GM12864 (cell line): ENCODE results near the gene SERPINF2.
"Not testable (repeated sequence)": the region's sequence is repeated elsewhere in the genome, so short reads cannot be mapped to it uniquely, and the experiment has no call there.

Source experiments
- DNase-seq: peaks from one replicate; pipeline ENCODE4 v3.0.0-alpha.2; 2011; ENCODE audit warnings: low read depth
- H3K4me3 ChIP-seq: 2 replicates; pipeline ENCODE4 v1.5.1; 2011; ENCODE audit warnings: mild to moderate bottlenecking, low read depth, low read length, control low read depth
- TF ChIP-seq, protein P1 (sequence below): IDR thresholded peaks from 2 replicates; pipeline ENCODE4 v1.5.1; 2011; ENCODE audit warnings: low read depth, mild to moderate bottlenecking, moderate library complexity, low read length, control low read depth, inconsistent platforms; ENCODE audit errors: missing control alignments

Gene SERPINF2

DNA sequence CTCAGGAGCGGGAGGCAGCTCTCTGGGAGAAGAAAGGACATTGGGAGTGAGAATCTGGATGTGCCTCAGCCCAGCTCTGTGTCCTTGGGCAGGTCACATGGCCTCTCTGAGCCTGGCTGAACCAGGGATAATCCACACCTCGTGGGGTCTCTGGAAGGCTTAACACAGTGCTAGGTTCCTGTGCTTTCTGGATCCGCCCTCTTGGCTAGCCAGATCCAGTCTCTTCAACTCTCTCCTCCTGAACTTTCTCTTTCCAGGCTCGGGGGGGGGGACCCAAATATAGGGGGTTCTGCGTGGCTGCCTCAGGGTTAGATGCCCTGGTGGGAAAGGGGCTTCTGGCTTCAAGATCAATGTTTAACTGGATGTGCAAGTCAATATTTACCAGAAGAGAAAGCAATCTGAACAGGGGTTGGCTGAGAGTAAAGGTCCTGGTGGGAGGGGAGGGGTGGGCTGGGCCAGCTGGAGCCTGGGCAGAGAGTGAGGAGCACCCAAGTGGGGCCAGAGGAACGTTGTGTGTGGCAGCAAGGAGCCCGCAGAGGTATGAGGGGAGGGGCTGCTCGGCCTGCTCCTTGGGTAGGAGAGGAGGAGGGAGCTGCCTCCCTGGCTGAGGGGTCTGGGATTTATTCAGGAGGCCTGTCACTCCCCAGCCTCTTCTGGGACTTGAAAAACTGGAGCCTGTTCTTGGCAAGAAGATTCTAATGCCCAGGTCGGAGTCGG, at the start of gene SERPINF2:
SERPINF2 (plus strand) TSS at position 501 of the 717 bp plus-strand sequence. CDS start 2,125 bp downstream, outside the sequence.
- TF ChIP-seq, protein P1, sequence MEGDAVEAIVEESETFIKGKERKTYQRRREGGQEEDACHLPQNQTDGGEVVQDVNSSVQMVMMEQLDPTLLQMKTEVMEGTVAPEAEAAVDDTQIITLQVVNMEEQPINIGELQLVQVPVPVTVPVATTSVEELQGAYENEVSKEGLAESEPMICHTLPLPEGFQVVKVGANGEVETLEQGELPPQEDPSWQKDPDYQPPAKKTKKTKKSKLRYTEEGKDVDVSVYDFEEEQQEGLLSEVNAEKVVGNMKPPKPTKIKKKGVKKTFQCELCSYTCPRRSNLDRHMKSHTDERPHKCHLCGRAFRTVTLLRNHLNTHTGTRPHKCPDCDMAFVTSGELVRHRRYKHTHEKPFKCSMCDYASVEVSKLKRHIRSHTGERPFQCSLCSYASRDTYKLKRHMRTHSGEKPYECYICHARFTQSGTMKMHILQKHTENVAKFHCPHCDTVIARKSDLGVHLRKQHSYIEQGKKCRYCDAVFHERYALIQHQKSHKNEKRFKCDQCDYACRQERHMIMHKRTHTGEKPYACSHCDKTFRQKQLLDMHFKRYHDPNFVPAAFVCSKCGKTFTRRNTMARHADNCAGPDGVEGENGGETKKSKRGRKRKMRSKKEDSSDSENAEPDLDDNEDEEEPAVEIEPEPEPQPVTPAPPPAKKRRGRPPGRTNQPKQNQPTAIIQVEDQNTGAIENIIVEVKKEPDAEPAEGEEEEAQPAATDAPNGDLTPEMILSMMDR, result no peak
- no peak for DNase-seq

DNA sequence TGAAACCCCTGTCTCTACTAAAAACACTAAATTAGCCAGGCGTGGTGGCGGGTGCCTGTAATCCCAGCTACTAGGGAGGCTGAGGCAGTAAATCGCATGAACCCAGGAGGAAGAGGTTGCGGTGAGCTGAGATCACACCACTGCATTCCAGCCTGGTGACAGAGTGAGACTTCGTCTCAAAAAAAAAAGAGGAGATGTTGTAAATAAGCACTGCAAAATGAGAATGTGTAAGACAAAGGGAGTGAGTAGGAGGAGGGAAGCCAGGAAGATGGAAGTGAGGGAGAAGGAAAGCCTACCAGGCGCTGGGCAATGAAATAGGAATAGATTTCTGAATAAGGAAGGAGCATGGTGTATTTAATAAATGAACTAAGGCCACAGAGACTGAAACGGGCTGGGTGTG, 49.3 kb upstream of the SERPINF2 start:
- TF ChIP-seq, protein P1, result no peak
- no peak overlapping the region for H3K4me3 ChIP-seq
- no peak for DNase-seq

More for the DNA sequence above, at the start of gene SERPINF2:
- H3K4me3 ChIP-seq, result no peak within 1 kb of the TSS

DNA sequence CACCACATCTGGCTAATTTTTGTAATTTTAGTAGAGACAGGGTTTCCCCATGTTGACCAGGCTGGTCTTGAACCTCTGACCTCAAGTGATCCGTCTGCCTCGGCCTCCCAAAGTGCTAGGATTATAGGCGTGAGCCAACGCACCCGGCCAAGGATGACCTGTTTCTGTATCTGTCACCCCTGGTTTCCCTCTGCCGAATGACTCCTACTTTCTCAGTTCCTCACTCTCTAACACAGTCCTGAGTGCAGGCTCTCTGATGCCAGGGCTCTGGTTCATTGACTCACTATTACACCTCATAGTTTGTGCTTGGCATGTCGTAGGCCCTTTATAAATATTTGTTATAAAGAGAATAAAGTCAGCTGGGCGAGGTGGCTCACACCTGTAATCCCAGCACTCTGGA, 47.3 kb upstream of the SERPINF2 start:
- no peak for DNase-seq
- TF ChIP-seq, protein P1, result no peak
- no peak overlapping the region for H3K4me3 ChIP-seq

DNA sequence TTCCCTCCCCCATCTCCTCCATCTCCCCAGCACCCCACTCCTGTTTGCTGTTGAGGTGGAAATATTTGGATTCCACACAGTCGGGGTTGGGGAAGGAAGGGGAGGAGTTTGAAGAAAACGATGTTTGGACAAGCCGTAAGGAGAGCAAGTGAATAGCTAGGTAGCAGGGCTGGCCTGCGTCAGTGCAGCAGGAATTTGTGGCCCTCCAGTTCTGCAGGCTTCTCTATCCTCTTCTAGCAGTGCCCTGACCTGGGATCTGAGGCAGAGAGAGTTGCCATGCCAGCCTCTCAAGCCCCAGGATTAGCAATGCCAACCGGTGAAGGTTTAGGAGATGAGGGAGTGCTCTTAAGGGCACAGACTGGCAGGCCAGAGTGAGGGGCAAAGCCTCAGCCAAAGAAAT, 45.0 kb upstream of the SERPINF2 start:
- TF ChIP-seq, protein P1, result no peak
- no peak for DNase-seq

DNA sequence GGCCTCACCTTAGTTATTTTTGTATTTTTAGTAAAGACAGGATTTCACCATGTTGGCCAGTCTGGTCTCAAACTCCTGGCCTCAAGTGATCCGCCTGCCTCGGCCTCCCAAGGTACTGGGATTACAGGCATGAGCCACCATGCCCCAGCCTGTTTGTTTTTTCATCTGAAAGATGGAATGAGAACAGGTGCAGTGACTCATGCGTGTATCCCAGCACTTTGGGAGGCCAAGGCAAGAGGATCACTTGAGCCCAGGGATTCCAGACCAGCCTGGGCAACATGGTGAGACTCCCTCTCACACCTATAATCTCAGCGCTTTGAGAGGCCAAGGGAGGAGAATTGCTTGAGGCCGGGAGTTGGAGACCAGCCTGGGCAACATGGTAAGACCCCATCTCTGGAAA, 42.8 kb upstream of the SERPINF2 start:
- DNase-seq, H3K4me3 ChIP-seq: not testable (repeated sequence)

More for the DNA sequence above, 45.0 kb upstream of the SERPINF2 start:
- no peak overlapping the region for H3K4me3 ChIP-seq

DNA sequence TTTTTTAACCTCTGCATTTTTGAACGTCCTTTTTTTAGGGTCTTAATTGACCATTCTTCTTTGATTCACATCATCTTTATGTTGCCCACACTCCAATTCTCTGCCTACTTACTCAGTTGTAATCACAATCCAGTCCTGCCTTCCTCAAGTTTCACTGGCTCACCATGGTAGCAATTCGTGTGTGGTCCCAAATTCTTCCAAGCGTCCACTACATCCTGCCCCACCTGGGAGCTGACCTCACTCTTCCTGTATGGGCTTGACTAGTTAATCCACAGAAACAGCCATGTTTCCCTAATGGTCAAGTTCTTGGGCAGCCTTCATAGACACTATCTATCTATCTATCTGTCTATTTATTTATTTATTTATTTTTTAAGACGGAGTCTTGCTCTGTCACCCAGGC, 39.6 kb upstream of the SERPINF2 start:
- TF ChIP-seq, protein P1, result no peak
- no peak overlapping the region for H3K4me3 ChIP-seq
- DNase-seq, result no peak

DNA sequence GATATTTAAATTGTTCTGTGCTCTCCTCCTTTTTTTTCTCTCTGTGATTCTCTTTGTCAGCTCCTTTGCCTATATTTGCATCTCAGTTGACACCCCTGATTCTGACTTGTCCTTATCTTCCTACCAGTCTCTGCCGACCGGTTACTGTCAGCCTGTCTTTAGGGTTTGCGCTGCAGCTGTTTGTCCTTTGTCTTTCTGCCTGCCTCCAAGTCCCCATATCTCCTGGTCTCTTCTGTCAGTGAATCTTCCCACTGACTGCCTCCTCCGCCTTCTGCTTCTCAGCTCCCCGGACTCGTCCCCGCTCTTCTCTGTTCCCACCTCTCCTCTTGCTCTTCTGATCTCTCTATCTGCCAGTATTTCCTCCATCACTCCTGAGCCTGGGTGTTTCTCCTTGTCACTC, 37.7 kb upstream of the SERPINF2 start:
- DNase-seq, result no peak
- TF ChIP-seq, protein P1, result no peak

More for the DNA sequence above, 37.7 kb upstream of the SERPINF2 start:
- no peak overlapping the region for H3K4me3 ChIP-seq
